GM12892 (cell line): ENCODE results near the gene ARMC2.
"Not testable (repeated sequence)": the region's sequence is repeated elsewhere in the genome, so short reads cannot be mapped to it uniquely, and the experiment has no call there.

Source experiments
- DNase-seq: peaks from one replicate; pipeline ENCODE4 v3.0.0; 2011; ENCODE audit not compliant: insufficient read length
- FAIRE-seq: peaks from 2 replicates; lab custom pipeline; 2011; peaks lifted over from hg19 to GRCh38; lab: Jason Lieb, UNC
- POLR2A ChIP-seq: IDR thresholded peaks from 2 replicates; pipeline ENCODE4 v1.6.1; 2011; ENCODE audit warnings: low read depth, low read length, control low read depth
- POLR2AphosphoS5 ChIP-seq: IDR thresholded peaks from 2 replicates; pipeline ENCODE4 v1.6.1; 2011; ENCODE audit warnings: low read depth, low read length, control low read depth
- TAF1 ChIP-seq: IDR thresholded peaks from 2 replicates; pipeline ENCODE4 v1.6.1; 2011; ENCODE audit warnings: low read depth, mild to moderate bottlenecking, control low read depth, low read length, borderline replicate concordance

The ARMC2 gene

DNA sequence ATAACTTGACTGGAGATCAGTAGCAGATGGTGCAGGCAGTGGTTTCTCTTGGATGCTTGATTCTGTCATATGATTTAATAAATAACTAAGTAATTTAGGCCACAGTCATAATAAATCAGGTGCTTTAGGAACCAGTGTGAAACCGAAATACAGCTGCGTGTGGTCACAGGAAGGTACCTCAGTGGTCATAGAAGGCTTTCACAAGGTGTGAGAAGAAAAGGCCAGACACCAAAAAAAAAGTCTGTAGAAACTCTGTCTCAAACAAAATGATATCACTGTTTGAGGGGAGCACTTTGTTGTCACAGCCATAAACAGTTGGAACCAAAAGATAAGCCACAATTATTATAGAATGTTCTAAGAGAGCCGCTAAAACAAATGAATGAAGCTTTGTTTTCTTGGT, 56.5 kb downstream of the ARMC2 start:
- FAIRE-seq = no peak
- TF ChIP-seq TAF1 (no peak), POLR2A (no peak), POLR2AphosphoS5 (no peak)

DNA sequence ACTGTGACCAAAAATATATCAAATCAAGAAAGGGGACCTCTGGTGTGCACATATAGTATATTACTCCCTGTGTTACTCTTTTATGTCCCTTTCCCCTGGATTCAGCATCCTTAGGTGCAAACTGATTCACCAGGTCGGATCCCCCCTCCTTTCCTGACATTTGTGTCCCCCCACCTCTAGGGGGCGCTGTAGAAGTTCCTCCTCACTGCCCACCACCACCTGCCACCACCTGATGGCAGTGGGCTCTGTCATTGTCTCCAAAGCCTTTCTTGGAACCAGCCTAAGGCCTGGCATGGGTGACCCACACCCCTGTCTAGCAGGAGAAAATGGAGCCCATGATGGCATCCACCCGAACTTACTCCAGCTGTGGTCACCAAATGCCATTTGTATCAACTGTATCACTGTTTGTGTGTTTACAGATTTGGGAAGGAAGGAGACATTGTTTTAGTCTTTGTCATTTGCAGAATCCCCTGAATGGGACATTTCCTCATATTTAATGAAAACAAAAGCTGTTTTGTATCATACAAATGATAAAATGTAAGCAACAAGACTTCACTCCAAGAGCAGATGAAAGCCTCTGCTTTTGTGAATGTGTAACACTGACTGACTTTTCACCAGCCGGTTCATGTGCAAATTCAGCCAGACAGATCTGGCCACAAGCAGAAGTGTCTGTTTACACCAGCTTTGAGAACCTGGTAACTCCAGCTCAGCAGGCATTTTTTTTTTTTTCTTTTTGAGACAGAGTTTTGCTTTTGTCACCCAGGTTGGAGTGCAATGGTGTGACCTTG, 66.2 kb downstream of the ARMC2 start:
- no peak for FAIRE-seq
- no peak for DNase-seq

More for the DNA sequence above, 56.5 kb downstream of the ARMC2 start:
- DNase-seq = no peak

DNA sequence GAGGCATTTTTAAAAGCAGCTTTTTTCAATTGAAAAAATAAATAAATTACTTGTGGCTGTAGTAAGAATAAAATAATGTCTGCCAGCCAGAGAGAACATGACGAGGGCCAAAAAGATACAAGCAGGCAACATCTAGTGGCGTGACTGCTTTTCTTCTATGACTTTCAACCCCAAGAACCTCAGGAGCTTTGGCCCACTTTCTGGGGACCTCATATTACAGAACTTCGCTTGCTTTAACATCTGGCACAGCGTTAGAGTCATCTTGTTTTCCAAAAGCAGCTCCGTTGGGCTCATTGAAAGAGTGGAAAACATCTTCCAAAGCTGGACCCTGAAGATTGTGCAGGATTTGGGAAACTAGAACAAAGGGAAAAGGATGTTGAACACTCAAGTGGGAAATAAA, 67.0 kb downstream of the ARMC2 start:
- TF ChIP-seq POLR2A = no peak
- TF ChIP-seq POLR2AphosphoS5 = no peak
- TF ChIP-seq TAF1 = no peak
- FAIRE-seq = no peak
- DNase-seq = no peak

More for the DNA sequence above, 66.2 kb downstream of the ARMC2 start:
- no peak for TF ChIP-seq POLR2AphosphoS5
- no peak for TF ChIP-seq POLR2A
- no peak for TF ChIP-seq TAF1

DNA sequence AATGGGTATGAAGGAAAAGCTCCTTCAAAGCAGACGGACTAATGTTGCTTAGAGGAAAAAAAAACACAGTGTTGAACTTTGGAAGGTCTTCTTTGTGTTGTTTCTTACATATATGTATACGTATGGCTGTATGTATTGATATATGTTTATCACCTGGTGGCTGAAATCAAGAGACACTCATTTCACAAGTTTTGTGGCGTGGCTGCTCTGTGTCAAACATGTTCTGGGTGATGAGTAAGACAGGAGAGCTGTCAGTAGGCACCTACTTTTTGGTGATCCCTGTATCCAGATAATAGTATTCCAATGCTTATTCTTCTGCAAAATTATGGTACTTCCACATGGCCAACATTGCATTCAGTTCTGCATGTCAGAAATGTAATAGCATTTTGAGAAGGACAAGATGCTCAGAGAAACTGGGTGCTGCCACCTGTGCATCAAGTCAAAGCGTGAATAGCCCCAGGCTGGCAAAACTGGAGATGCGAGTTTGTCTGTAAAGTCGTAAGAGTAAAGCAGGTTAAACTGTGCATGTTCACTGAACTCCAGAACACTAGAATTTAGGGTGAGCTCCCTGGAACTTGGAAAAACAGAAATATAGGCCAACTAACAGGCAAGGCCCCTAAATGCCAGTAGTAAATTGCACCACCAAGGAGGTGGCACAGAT, 67.9 kb downstream of the ARMC2 start:
- DNase-seq (no peak), FAIRE-seq (no peak)
- no peak for TF ChIP-seq POLR2A
- no peak for TF ChIP-seq TAF1
- TF ChIP-seq POLR2AphosphoS5 = no peak

DNA sequence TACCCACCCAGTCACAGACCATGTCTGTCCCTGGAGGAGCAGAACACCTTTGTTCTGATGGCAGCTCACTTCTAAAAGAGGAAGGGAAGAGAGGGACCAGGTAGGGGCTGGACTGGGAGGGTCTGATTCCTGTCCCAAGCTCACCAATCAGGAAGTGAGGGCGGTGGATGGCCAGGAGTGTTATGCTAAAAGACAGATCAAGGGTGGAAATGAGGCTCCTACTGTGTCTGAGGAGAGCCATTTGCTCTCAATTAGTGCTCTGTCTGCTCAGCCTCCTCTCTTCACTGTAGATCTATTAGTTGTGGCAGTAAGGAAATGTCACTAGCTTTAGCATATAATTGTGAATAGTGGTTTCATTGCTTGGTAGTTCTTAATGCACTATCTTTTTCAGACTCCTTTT, 72.5 kb downstream of the ARMC2 start:
- no peak for DNase-seq
- FAIRE-seq = no peak
- no peak for TF ChIP-seq POLR2AphosphoS5
- TF ChIP-seq POLR2A = no peak
- TF ChIP-seq TAF1 = no peak

DNA sequence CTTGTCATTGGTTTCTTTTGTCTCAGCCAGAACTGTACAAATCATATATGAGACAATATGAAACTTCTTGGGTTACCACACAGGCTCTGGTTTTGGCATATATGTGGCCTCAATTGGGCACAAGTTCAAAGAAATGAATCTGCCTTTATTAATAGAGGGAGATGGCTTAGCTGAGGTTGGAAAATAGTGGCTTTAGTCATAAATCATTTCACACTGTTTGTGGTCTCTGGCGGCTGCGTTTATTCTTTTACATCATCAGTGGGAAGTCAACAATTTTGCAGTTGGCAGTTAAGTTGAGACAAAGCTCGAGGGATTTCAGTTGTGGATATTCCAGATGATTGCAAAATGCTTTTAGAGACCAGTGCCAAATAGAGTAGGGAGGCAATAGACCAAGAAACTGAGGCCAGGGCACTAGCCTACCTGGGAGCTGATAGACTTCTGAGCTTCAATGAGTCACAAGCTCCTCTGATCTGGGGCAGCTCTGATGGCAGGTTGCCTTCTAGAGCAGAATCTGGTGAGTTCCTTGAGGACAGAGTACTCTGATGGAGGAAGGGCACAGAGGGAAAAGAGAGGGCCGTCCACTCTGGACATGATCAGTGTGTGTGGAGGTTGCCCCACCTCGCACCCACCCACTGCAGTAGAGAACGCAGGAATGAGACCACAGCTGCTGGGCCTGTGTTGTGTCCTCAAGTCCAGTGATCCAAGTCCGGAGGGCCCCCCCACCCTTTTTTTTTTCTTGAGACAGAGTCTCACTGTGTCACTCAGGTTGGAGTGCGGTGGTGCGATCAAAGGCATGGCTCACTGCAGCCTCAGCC, 73.5 kb downstream of the ARMC2 start:
- TF ChIP-seq TAF1 = no peak
- no peak for TF ChIP-seq POLR2A
- TF ChIP-seq POLR2AphosphoS5 = no peak
- DNase-seq (no peak), FAIRE-seq (no peak)

DNA sequence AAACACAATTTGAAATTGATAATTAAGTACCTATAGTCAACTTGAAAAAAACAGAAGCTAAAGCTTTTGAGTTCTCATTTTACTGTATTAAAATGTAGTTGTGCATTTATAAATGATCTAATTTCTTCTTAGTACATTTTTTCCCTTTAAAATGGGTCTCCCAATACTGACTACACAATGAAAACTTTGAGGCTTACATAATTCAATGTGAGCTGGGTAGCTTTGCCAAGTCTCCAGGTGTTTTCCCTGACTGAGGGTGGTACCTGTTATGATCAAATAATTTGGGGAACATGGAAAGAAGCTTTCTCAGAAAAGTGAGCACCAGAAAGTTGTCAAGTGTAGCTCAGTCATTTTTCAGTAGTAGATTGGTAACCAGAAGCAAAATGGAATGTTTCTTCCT, 74.3 kb downstream of the ARMC2 start:
- FAIRE-seq = no peak
- DNase-seq = no peak
- TF ChIP-seq POLR2AphosphoS5 (no peak), TAF1 (no peak), POLR2A (no peak)

DNA sequence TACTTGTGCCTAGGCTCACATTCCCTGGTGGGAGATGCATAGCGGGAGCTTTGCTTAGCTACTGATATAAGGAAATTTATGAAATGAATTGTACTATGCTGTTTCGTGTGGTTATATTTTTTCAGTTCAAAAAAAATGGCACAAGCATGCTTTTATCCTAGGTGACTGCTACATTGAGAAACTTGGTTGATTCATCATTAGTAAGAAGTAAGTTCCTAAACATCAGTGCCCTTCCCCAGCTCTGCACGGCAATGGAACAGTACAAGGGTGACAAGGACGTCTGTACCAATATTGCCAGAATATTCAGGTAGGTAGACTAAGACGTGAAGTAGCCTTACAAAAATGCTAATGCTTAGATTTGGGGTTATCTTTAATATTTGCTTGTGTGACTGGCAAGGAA, 79.7 kb downstream of the ARMC2 start:
- TF ChIP-seq POLR2A (no peak), POLR2AphosphoS5 (no peak), TAF1 (no peak)

DNA sequence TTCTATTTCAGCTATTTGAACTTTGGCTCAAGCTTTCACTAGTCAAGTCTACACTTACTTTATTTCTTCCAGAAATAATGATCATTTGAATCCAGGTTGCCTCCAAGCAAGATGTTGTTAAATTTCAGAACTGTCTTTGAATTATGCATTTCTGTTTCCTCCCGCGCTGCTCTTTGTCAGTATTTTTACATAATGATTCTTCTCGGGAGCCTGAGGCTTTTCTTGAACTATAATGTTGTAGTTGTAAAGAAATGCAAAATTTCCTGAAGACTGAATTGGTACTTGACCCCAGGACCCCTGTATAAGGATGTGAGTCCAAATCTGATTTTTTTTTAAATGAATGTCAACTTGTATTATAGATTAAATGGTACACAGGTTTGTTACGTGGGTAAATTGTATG, 80.4 kb downstream of the ARMC2 start:
- no peak for FAIRE-seq
- DNase-seq = no peak
- TF ChIP-seq POLR2A (no peak), POLR2AphosphoS5 (no peak), TAF1 (no peak)

More for the DNA sequence above, 79.7 kb downstream of the ARMC2 start:
- FAIRE-seq = no peak
- DNase-seq = no peak

DNA sequence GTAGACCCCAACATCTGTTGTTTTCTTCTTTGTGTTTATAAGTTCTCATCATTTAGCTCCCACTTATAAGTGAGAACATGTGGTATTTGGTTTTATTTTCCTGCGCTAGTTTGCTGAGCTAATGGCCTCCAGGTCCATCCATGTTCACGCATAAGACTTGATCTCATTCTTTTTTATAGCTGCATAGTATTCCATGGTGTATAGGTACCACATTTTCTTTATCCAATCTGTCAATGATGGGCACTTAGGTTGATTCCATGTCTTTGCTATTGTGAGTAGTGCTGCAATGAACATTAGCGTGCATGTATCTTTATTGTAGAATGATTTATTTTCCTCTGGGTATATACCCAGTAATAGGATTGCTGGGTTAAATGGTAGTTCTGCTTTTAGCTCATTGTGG, 82.9 kb downstream of the ARMC2 start:
- FAIRE-seq, DNase-seq: not testable (repeated sequence)

DNA sequence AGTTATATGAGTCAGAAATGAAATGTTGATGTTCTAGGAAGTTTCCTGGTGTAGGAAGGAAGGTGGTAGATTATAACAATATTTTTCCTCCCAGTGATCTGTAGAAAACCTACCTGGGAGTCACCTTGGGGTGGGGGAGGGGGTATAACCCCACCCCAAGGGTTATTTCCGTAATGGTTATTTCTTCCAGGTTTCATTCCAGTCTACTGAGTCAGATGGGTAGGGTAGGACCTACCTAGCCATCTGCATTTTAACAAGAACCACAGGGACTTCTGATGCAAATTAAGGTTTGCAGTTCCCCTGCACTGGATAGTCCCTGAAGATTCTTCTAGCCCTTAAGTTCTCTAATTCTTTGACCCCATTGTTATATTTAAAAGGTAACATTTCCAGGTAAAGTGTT, 88.9 kb downstream of the ARMC2 start:
- no peak for TF ChIP-seq POLR2AphosphoS5
- no peak for TF ChIP-seq TAF1
- TF ChIP-seq POLR2A = no peak
- DNase-seq = no peak
- FAIRE-seq = no peak
